Skin of body (tissue), 2 donors: ENCODE results near the gene IL6R. TPM values are rescaled to one million over a fixed set of nuclear protein-coding genes. Genes with fewer than 3 reads are reported as not detected.
"Not testable (repeated sequence)": the region's sequence is repeated elsewhere in the genome, so short reads cannot be mapped to it uniquely, and the experiment has no call there.

Source experiments
- DNase-seq: peaks from one replicate; lab custom pipeline; 2025; lab: John Stamatoyannopoulos, UW
- total RNA-seq: library from RNA; depleted of rRNA; stranded (reverse); fragments of >200 nt; gene quantifications from one replicate; pipeline ENCODE4 v1.2.3, GENCODE V29; 2014

IL6R gene
- total RNA-seq, result 10.0 TPM

- peak; percentile 76 for DNase-seq
Measured at GRCh38 chr1:154404984-154405746, at the start of gene IL6R. Gene IL6R (plus strand): TSS chr1:154405343. CDS start chr1:154405630, 287 bp downstream.

- no peak for DNase-seq
Measured at GRCh38 chr1:154358519-154358918, 46.6 kb upstream of the IL6R start.

GRCh38 chr1:154360288-154360687, 44.9 kb upstream of the IL6R start:
- no peak for DNase-seq

GRCh38 chr1:154360881-154361280, 44.3 kb upstream of the IL6R start:
- DNase-seq, result not testable (repeated sequence)

DNA sequence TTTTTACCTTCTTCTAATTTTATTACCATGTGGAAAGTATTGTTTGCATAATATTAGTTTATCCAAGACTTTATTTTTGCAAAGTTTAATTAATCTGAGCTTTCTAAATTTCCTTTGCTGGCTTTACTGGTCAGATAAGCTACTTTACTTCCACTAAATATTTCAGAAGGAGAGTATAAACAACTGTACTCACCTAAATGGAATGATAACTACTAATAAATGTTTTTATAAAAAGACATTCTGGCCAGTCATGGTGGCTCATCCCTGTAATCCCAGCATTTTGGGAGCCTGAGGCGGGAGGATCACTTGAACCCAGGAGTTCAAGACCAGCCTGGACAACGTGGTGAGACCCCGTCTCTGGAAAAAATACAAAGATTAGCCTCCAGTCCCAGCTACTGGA, 43.8 kb upstream of the IL6R start:
- no peak for DNase-seq

- no peak for DNase-seq
Measured at GRCh38 chr1:154371436-154371835, 33.7 kb upstream of the IL6R start.

- not testable (repeated sequence) for DNase-seq
Measured at GRCh38 chr1:154373777-154374357, 31.3 kb upstream of the IL6R start.

DNA sequence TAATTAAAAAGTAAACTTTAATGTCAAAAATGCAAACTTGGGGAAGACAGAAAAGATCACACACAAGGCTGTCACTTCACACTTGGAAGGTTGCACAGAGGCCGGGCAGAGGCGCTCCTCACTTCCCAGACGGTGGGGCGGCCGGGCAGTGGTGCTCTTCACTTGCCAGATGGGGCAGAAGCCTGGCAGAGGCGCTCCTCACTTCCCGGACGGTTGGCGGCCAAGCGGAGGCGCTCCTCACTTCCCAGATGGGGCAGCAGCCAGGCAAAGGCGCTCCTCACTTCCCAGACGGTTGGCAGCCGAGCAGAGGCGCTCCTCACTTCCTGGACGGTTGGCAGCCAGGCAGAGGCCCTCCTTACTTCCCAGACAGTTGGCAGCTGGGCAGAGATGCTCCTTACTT, 25.8 kb upstream of the IL6R start:
- DNase-seq, result no peak

DNA sequence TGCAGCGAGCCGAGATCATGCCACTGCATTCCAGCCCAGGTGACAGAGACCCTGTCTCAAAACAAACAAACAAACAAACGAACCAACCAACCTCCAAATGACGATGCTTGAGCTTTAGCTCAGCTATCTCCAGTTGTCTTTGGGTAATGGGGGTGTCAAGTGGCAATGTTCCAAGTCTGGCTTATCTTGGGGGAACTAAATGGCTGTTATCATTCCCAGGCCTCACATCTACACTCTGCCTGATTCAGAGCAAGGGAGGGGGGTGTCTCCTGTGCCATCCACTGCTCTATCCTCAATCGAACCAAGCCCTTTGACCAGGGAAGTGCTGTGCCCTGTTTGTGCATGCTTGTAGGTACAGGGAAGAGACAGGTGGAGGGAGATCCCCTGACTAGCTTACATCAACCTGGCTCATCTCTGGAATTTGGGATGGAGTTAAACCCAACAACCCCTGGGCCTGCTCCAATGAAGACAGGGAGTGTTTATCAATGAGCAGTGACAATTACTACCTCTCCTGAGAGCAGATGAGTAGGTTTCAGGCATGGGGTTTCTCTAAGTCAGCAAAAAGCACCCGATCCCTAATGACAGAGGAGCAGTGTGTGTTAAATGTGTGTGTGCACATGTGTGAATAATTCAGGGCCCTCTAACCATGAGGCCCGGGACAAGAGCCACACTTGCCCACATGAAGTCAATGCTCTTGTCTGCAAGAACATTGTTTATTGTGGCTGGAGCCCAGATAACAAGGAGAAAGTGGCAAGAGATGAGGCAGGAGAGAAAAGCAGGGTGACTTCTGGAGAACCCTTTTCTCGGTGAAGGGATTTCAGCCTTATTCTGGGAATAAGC, 20.3 kb upstream of the IL6R start:
- no peak for DNase-seq

- no peak for DNase-seq
Measured at GRCh38 chr1:154386643-154387352, 18.3 kb upstream of the IL6R start.

- DNase-seq, result no peak
Measured at GRCh38 chr1:154391086-154391770, 13.9 kb upstream of the IL6R start.

DNA sequence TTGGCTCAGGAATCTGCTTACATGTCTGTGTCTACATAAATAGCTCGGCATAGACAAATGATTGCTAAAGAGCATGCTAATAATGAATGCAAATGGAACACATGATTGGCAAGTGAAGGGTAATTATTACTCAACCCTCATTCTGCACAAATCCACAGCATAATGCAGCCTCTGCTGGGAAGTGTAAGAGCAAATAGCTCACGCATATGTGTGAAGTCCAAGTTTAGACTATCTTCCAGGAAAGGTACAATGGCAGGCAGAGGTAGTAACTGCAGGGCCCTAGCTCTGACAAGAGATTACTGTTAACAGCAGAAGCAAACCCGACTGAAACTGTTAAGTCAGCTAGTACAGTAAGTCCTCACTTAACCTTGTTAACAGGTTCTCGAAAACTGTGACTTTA, 7.0 kb upstream of the IL6R start:
- no peak for DNase-seq

- DNase-seq, result no peak
Measured at GRCh38 chr1:154398678-154399077, 6.5 kb upstream of the IL6R start.

- DNase-seq, result no peak
Measured at GRCh38 chr1:154400381-154400801, 4.8 kb upstream of the IL6R start.

DNA sequence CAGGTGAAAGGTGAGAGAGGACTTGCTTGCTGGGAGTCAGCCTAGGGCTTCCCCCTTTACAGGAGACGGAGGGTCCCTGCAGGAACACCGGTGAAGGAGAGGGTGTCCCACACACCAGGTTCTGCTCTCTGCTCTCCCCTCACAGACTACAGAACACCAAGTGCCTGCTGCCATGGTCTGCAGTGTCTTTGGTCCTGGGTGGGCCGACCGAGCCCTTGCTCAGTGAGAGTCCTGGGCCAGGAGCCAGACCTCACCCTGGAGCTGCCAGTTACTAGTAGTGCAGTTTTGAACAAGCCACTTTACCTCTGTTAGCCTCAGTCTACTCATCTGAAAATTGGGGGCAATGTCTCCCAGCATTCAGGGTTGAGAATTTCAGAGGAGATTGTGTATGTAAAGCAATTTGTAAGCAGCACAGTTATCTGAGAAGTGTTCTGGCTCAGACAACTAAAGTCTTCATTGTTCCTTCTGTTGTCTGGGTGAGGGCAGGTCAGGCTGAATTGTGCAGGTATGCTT, 2.7 kb upstream of the IL6R start:
- no peak for DNase-seq

GRCh38 chr1:154403261-154403943, 1.7 kb upstream of the IL6R start:
- DNase-seq, result no peak

DNA sequence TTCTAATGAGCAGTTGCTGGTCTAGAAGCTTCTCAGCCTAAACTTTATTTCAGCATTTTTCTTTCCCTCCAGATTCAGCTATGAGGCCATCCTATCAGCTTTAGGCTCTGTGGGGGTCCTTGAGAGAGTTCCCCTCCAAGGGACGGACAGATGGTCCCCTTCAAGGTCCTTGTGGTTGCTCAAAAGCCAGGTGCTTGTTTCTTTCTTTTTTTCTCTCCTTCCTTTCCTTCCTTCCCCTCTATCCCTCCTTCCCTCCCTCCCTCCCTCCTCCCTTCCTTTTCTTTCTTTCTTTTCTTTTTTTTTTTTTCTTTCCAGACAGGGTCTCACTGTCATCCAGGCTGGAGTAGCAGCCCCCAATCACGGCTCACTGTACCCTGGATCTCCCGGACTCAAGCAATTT, 1.2 kb upstream of the IL6R start:
- DNase-seq, result no peak

- no peak for DNase-seq
Measured at GRCh38 chr1:154404511-154404931, 622 bp upstream of the IL6R start.

- no peak for DNase-seq
Measured at GRCh38 chr1:154405747-154406571, 816 bp downstream of the IL6R start.
